OCI-M2 (cell line): Measurements from ENCODE around the gene PANK2.
"Not testable (repeated sequence)": the region's sequence is repeated elsewhere in the genome, so short reads cannot be mapped to it uniquely, and the experiment has no call there.

Source experiments
- DNase-seq: peaks from one replicate; lab custom pipeline; 2025; ENCODE audit not compliant: unreplicated experiment; lab: John Stamatoyannopoulos, UW

Gene PANK2

DNA sequence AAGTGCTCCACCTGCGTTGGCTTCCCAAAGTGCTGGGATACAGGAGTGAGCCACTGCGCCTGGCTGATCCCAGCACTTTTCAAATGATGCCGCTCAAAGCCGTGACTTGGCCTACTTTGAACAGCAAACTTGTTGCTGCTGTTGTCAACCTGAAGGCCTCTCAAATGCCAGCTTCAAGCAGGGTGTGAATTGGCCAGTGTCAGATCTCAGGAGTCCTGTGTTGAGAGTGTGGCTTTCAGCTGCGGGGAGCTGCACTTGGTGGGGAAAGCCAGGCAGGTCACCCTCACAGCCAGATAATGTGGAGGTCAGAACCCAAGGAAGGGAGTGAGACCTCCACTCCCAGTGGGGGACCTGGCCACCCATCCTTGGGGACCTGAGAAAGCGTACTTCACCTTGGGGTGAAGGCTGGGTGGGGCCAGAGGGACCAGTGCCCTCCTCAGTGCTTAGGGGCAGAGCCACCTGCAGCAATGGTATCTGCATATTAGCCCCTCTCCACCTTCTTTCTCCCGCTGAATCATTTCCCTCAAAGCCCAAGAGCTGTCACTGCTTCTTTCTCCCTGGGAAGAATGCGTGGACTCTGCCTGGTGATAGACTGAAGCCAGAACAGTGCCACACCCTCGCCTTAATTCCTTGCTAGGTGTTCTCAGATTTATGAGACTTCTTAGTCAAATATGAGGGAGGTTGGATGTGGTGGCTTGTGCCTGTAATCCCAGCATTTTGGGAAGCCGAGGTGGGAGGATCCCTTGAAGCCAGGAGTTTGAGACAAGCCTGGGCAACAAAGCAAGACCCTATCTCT lies 19.1 kb upstream of the PANK2 start:
- no peak for DNase-seq

DNA sequence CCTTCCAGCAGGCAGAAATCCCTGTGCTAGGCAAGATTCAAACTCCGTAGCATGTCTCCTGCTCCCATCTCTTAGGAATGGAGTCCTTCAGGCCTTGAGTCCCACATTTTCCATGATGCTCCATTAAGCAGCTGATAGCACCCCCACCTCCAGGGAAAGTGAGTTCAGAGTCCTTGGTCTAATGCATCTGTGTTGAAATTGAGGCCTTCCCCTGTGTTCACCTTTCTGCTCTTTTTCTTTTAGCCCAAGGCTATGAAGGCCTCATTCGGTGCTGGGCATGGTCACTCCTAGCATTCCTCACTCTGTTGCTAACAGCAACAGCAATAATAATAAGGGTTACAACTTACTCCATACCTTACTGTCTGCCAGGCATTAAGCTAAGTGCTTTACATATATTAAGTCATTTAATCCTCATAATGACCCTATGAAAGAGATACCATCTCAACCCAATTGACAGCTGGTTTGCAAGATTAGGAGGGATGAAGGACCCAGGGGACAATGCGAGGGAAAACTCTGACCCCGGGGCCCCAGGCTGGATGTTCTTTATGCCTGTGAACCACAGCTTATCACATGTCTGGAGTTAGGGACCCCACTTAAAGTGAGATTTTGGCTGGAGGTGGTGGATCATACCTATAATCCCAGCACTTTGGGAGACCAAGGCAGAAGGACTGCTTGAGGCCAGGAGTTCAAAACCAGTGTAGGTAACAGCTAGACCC lies 17.5 kb upstream of the PANK2 start:
- DNase-seq = no peak

DNA sequence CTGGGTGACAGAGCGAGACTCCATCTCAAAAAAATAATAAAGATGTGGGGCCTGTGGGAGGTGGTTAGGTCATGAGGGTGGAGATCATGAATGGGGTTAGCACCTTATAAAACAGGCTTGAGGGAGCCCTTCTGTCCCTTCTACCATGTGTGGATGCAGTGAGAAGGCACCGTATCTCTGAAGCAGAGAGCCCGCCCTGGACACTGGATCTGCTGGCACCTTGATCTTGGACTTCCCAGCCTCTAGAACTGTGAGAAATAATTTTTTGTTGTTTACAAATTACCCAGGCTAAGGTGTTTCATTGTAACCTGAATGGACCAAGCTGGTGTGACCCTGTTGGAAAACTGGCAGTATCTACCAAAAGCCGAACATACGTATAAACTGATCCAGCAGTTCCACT lies 15.7 kb upstream of the PANK2 start:
- no peak for DNase-seq

DNA sequence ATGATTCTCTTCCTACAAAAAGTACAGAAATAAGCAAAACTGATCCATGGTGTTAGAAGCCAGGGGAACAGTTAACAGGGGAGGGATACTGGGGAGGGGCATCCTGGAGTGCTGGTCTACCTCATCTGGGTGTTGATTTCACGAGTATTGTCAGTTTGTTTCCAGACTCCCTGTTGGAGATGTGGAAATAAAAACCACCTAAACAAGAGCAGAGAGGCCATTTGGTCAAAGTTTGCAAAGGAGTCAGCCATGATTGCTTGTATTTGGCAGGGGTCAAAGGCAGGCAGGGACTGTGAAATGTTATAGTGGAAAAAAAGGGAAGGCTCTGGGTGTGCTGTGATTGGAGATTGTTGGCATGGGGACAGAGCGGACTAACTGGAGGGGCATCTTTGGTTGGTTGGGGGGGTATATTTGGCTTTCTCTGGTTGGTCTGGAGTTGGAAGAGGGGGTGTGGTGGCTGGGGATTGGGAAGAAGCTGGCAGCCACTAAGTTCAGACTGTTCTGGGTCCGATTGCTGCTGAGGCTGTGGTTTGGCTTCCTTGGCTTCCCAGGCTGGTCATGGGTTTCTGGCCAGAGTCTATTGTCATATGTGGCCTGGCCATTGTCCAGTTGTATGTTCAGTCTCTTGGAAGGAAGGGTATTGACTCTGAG lies 14.9 kb upstream of the PANK2 start:
- no peak for DNase-seq

DNA sequence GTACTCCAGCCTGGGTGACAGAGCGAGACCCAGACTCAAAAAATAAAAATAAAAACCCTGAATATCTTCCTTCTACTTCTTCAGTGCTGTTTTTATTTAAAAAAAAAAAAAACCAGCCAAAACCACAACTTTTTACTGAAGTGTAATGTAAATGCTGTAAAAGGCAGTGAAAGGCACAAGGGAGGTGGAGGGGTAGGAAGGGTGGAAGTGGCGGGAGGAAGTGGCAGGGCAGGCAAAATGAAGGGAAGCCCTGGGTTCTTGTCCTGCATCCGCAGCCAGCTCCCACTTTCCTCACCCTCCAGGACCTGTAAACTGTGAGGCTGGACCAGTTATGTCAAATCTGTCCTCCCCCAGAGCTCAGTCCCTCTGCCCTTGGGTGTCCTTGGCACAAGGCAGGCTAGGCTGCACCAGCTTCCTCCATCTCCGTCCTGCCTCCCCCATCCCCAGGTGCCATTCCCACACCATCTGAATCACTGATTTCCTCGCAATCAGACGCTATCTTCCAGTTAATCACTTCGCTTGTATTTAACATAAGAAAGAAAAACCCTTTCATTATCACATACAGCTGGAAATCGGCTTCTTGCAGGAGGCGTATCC lies 13.7 kb upstream of the PANK2 start:
- no peak for DNase-seq

DNA sequence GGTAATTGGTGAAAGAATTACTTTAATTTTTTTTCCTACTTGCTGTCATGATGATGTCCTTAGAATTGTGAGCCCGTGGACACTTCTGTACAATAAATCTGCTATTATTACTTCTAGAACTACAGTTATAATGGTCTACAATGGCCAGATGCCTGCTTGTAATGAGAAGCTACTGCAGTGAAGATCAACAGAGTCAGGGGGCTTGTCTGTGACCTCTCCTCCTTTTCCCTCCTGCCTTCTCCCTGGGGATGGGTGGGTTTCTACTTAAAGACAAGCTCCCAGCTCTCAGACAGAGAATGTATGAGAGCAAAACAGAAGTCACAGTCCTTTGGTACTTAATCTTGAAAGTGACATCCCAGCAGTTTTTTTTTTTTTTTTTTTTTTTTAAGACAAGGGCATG lies 13.2 kb upstream of the PANK2 start:
- no peak for DNase-seq

DNA sequence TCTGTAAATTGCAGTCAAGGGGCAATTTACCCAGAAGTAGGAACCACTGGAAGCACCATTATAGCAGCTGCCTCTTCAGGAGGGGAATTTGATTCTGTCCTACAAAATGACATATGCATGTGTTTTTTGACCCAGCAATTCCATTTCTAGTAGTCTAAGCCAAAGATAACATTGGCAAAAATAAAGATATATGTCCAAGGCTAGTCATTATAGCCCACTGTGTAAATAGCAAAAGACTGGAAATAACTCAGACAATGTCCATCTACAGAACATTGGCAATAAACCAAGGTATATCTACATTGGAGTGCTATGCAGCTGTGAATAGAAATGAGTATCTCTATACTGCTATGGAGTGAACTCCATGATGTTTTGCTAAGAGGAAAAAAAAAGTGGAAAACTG lies 12.5 kb upstream of the PANK2 start:
- DNase-seq = no peak

DNA sequence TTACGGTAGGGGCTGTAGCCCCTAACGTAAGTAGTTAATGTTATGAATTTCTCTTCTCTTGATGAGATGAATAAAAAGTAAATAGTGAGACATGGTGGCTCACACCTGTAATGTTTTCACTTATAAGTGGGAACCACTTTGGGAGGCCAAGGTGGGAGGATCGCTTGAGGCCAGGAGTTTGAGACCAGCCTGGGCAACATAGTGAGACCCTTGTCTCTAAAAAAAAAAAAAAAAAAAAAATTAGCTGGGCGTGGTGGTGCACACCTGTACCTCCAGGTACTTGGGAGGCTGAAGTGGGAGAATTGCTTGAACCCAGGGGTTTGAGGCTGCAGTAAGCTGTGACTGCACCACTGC lies 10.3 kb upstream of the PANK2 start:
- DNase-seq = not testable (repeated sequence)

DNA sequence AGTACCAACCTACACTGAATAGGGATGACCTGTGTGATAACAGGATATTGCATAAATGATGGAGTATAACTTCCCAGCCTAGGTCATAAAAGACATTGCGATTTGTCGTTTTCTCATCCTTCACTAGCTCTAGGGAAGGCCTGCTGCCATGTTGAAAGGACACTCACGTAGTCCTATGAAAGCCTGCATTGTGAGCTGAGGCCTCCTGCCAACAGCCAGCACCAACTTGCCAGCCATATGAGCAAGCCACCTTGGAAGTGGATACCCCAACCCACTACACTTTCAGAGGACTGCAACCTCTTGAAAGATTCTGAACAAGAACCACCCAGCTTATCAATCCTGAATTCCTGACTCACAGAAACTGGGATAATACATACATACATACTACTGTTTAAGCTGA lies 3.5 kb upstream of the PANK2 start:
- no peak for DNase-seq

DNA sequence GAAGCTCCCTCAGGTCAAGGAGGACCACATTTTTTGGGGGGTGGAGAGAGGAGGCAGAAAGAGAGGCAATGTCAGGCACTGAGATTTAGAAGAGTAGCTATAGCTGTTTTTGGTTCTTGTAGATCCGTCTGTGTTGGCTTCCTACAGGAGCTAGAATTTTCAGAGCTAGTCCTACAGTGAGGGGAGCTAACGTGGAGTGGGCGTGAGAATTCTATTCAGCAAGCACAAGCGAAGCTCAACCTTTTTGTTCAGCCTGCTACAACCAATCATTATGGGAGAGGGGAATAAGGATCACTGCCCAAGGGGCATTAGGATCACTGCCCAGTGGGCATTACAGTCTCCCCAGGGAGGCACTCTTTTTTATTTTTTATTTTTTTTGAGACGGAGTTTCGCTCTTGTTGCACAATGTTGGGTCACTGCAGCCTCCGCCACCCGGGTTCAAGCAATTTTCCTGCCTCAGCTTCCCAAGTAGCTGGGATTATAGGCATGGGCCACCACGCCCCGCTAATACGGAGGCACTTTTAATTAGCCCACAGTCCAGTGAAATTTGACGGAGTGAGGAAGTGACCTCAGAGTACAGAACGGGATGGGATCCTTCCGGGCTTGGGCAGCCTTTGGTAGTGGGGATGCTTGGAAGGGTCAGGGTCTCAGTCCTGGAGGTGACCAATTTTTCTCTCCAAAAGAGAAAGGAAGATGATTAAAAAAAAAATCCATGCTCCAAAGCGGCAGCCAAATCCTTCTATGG lies 1.1 kb upstream of the PANK2 start:
- no peak for DNase-seq

DNA sequence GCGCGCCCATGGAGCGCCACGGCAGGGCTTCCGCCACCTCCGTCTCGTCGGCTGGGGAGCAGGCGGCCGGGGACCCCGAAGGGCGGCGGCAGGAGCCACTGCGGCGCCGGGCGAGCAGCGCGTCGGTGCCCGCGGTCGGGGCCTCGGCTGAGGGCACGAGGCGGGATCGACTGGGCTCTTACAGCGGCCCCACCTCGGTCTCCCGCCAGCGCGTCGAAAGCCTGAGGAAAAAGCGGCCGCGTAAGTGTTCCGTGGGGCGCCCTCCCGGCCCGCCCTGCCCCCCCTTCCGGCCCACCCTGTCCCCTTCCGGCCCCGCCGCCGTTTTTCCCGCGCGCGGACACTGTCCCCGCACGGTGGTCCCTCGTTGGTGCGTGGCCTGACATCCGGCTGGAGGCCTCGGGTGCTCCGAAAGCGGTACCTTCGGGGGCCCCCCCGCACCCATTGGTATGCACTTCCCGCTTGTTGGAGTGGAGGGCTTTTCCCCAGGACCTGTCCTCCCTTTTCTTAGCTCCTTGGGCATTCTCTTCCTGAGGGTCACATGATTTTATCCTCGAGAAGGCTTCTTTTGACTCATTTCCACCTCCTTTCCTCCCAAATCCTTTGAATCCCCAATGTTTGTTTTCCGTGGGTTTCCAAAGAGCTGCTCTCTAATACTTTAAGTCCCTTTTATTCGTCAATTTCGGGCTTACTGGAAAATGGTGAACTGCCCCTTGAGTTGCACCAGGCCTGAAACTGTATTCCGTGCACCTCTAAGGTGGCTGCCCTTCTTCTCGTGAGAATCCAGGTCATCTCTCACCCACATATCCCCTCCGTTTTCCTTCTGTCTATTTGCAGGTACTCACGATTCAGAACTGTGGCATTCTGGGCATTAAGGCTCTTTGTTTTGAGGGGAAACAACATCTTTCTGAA lies 556 bp downstream of the PANK2 start:
- DNase-seq = no peak

DNA sequence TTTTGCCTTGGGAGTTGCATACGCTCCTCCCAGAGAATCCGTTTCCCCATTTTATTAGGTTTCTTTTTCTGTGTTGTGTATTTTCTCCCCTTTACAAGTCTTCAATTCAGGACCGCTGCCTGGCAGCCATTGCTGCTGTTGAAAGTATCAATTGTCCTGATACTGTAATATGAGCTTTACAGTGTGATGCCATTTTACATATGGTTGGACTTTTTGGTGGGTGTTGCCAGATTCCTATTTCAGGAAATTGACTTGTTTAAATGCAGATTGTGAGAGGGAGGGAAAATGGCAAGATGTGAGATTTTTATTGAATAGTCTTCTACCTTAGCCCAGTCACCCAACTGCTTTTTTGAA lies 1.2 kb downstream of the PANK2 start:
- DNase-seq = no peak

DNA sequence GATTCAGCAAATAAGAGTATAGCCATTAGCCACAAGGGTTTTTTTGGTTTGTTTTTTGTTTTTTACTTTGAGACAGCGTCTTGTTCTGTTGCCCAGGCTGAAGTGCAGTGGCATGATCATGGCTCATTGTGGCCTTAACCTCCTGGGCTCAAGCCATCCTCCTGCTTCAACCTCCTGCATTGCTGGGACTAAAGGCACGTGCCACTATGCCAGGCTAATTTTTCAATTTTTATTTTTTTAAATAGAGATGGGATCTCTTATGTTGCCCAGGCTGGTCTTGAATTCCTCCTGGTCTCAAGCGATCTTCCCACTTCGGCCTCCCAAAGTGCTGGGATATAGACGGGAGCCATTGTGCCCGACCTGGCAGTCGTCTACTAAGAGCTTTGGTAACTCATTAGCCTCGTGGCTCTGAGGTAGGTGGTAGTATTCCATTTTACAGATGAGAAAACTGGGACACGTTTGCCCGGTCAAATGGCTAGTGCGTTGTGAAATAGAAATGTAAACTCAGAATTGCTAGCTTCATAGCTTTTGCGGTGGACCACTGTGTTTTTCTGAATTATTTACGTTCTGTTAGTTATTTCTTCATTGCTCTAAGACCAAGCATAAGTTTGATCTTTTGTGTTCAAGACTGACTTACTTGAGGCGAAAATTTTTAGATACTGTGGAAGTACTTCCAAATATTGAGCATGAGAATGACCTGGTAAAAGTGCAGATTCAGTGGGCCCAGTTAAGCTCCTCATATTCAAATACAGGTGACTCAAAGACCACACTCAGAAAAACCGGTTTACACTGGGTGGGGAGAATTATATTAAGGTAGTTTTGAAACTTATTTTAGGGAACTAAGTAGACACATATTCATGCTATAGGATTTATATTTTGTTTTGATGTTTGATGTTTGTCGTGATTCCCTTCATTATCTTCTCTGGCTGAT lies 2.1 kb downstream of the PANK2 start:
- DNase-seq = no peak

DNA sequence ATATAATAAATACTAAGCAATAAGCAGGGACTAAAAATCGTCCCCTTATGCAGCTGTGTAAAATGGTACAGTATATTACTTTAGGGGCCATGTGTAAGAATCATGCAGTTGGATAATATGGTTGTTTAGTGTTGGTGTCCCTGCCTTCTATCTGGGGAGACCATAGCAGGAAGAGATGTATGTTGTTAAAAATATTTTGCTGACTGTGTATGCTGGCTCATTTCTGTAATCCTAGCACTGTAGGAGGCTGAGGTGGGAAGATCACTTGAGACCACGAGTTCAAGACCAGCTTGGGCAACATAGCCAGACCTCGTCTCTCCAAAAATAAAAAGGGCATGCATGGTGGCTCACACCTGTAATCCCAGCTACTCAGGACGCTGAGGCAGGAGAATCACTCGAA lies 5.6 kb downstream of the PANK2 start:
- no peak for DNase-seq

DNA sequence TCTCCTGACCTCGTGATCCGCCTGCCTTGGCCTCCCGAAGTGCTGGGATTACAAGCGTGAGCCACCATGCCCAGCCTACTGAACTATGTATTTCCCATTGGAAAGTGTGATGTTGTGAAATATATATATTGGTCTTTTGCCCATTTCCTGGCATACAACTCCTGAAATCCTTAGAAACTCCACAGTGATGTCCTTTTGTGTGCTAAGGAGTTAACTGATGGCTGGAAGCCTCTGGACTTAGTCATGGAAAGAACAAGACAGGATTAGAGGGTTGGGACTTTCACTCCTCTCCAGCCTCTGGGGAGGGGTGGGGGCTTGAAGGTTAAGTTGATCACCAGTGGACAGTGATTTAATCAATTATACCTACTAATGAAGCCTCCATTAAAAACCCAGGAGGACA lies 7.1 kb downstream of the PANK2 start:
- DNase-seq = no peak

DNA sequence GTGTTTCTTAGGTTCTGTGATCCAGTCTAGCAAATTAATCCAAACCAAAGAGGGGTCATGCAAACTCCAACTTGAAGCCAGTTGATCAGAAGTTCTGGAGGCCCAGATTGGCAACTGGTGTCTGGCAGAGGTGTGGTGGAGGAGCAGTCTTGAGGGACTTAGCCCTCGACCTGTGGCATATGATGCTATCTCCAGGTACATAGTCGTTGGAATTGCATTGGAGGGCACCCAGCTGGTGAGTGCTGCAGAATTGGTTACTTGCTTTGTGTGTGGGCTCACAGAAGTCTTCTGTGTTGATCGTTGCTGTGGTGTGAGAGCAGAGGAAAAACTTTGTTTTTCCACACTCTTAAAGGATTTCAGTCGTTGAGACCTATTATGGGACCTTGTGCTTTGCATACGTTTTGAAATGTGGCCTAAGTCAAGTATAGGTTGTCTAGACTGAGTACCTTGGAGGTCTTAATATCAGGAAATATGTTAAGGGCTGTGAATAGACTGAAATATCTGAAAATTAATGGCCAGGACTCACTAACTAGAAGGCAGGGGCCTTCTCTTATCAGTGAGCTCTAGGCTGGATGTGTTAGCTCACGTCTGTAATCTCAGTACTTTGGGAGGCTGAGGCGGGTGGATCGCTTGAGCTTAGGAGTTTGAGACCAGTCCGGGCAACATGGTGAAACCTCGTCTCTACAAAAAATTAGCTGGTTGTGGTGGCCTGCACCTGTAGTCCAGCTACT lies 7.8 kb downstream of the PANK2 start:
- no peak for DNase-seq

DNA sequence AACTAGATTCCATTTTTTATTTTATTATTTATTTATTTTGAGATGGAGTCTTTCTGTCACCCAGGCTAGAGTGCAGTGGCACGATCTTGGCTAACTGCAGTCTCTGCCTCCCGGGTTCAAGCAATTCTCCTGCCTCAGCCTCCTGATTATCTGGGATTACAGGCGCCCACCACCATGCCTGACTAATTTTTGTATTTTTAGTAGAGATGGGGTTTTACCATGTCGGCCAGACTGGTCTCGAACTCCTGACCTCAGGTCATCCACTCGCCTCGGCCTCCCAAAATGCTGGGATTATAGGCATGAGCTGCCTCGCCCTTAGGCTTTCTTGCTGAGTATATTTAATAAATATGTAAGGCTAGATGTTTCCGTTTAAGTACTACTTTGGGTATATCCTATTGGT lies 9.0 kb downstream of the PANK2 start:
- not testable (repeated sequence) for DNase-seq

DNA sequence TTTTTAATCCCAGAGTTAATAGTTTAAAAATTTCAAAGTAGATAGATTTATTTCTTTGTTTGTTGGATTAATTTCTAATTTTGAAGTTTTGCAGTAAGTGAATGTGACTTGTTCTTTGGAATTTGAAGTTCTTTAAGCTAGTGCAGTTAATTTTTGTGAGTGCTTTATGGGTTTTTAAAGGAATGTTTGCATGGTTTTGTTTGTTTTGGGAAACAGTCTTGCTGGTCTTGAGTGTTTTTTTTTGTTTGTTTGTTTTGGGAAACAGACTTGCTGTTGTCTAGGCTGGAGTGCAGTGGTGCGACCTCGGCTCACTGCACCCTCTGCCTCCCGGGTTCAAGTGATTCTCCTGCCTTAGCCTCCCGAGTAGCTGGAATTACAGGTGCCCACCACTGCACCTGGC lies 9.5 kb downstream of the PANK2 start:
- no peak for DNase-seq

DNA sequence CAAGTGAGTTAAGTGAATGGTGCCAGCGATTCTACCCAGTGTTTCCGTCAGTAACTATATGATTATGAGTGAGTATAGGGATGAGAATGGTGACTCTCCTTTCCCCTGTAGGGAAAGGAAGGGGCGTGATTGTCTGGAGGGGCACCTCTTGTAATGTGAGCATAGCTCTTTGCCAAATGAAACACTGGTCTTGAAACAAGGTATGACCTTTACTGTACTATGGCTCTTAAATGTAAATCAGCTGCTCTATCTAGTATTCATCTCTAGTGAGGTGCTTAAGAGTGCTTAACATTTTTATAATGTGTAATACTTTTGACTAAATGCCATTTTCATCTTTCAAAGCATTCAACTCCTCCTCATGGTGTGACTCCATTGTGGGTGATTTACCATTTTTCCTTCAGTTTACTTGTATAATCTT lies 11.0 kb downstream of the PANK2 start:
- no peak for DNase-seq
